HG02885 (cell line): Measurements from ENCODE around the gene CAPNS1.
"Not testable (repeated sequence)": the region's sequence is repeated elsewhere in the genome, so short reads cannot be mapped to it uniquely, and the experiment has no call there.

Experiments
- ATAC-seq: cut with Tn5 transposase; IDR thresholded peaks from one replicate; pipeline ENCODE4 v1.9.1; 2021; ENCODE audit warnings: mild to moderate bottlenecking; ENCODE audit not compliant: unreplicated experiment, poor library complexity

Gene CAPNS1

GRCh38 chr19:36144624-36145023 lies 4.8 kb downstream of the CAPNS1 start:
- ATAC-seq = no peak

GRCh38 chr19:36149673-36150406 lies 10.0 kb downstream of the CAPNS1 start:
- ATAC-seq = no peak

GRCh38 chr19:36150586-36150985 lies 10.7 kb downstream of the CAPNS1 start:
- ATAC-seq = no peak

GRCh38 chr19:36151144-36152018 lies 11.5 kb downstream of the CAPNS1 start:
- ATAC-seq = no peak

GRCh38 chr19:36152019-36152351 lies 12.1 kb downstream of the CAPNS1 start:
- ATAC-seq = no peak

- no peak for ATAC-seq
Observed at GRCh38 chr19:36152352-36153091, 12.7 kb downstream of the CAPNS1 start, which contains the start of gene COX7A1. Gene COX7A1 (minus strand): TSS chr19:36152447. CDS start chr19:36152407, 40 bp downstream.

- no peak for ATAC-seq
Observed at GRCh38 chr19:36153126-36153525, 13.3 kb downstream of the CAPNS1 start.

GRCh38 chr19:36160821-36161596 lies 21.1 kb downstream of the CAPNS1 start:
- ATAC-seq = no peak

GRCh38 chr19:36163813-36164212 lies 23.9 kb downstream of the CAPNS1 start:
- no peak for ATAC-seq

- ATAC-seq = no peak
Observed at GRCh38 chr19:36169084-36169760, 29.4 kb downstream of the CAPNS1 start.

GRCh38 chr19:36172852-36173251 lies 33.0 kb downstream of the CAPNS1 start:
- no peak for ATAC-seq

GRCh38 chr19:36173846-36174245 lies 34.0 kb downstream of the CAPNS1 start:
- not testable (repeated sequence) for ATAC-seq

- not testable (repeated sequence) for ATAC-seq
Observed at GRCh38 chr19:36179077-36179476, 39.2 kb downstream of the CAPNS1 start.

- ATAC-seq = no peak
Observed at GRCh38 chr19:36182612-36183244, 42.9 kb downstream of the CAPNS1 start.

- no peak for ATAC-seq
Observed at GRCh38 chr19:36183245-36183628, 43.4 kb downstream of the CAPNS1 start.

GRCh38 chr19:36186722-36187121 lies 46.9 kb downstream of the CAPNS1 start:
- not testable (repeated sequence) for ATAC-seq

- ATAC-seq = no peak
Observed at GRCh38 chr19:36196249-36196648, 56.4 kb downstream of the CAPNS1 start.

GRCh38 chr19:36198119-36198518 lies 58.3 kb downstream of the CAPNS1 start:
- no peak for ATAC-seq
